Calu3 (cell line): ENCODE results near the gene MRPL55. TPM values are rescaled to one million over a fixed set of nuclear protein-coding genes. Genes with fewer than 3 reads are reported as not detected.

Experiments
- BruUV-seq: library from RNA; stranded (reverse); fragments of 400-500 nt; replicated peaks from 2 replicates; lab custom pipeline; 2021; lab: Mats Ljungman, UMichigan
- CTCF ChIA-PET: fragments of 300-600 bp; sonication (Branson Sonifier 250); formaldehyde crosslinking; loops from one replicate; lab custom pipeline; 2022; ENCODE audit warnings: antibody characterized with exemption; lab: Charles Lee
- DNase-seq: peaks from one replicate; pipeline ENCODE4 v3.0.0; 2022
- H3K27ac Mint-ChIP-seq: one replicate; pipeline ENCODE4 v1.8.0; 2022; ENCODE audit warnings: mixed read lengths; ENCODE audit not compliant: unreplicated experiment
- H3K27me3 Mint-ChIP-seq: one replicate; pipeline ENCODE4 v1.8.0; 2022; ENCODE audit warnings: mixed read lengths; ENCODE audit not compliant: unreplicated experiment
- H3K36me3 Mint-ChIP-seq: one replicate; pipeline ENCODE4 v1.8.0; 2022; ENCODE audit warnings: mild to moderate bottlenecking, moderate library complexity, mixed read lengths; ENCODE audit not compliant: insufficient read depth, unreplicated experiment
- H3K4me1 Mint-ChIP-seq: one replicate; pipeline ENCODE4 v1.8.0; 2022; ENCODE audit warnings: mild to moderate bottlenecking, low read depth, mixed read lengths; ENCODE audit not compliant: unreplicated experiment
- H3K4me3 Mint-ChIP-seq: one replicate; pipeline ENCODE4 v1.8.0; 2022; ENCODE audit warnings: mild to moderate bottlenecking, low read depth, moderate library complexity, mixed read lengths; ENCODE audit not compliant: unreplicated experiment
- H3K9me3 Mint-ChIP-seq: one replicate; pipeline ENCODE4 v1.8.0; 2022; ENCODE audit warnings: low read depth, mixed read lengths; ENCODE audit not compliant: unreplicated experiment
- CTCF ChIP-seq: fragments of 200-600 bp; IDR thresholded peaks from one replicate; pipeline ENCODE4 v1.8.0; 2022; ENCODE audit warnings: antibody characterized with exemption; ENCODE audit not compliant: unreplicated experiment
- intact Hi-C: fragments of 100-400 bp; cut with micrococcal nuclease; formaldehyde crosslinking; loops from one replicate; pipeline ENCODE4 v1.10.0; 2022; ENCODE audit not compliant: unreplicated experiment
- total RNA-seq: library from RNA; stranded (reverse); gene quantifications from 2 replicates; pipeline ENCODE4 v1.2.3, GENCODE V29; 2022

Gene MRPL55
- total RNA-seq, 1 experiment from 2014 or later: 72.3 TPM

- peak overlapping the region; percentile 97 for H3K27ac Mint-ChIP-seq
- H3K27me3 Mint-ChIP-seq: peaks cover 12% of the 10 kb centered on the region
- no peak for TF ChIP-seq CTCF
- no TSS peak for BruUV-seq
- DNase-seq: no peak
- CTCF ChIA-PET: interaction anchor here (0.9 to 1.6 kb wide), 5 partner anchors 8 to 85 kb away, joined by 3 to 7 read pairs (median 5); no protein-coding TSS in a partner anchor
- peaks cover 64% of the 10 kb centered on the region for H3K36me3 Mint-ChIP-seq
- peak overlapping the region; percentile 89 for H3K4me3 Mint-ChIP-seq
- intact Hi-C loops: no loop called here
- no peaks in the 10 kb centered on the region for H3K9me3 Mint-ChIP-seq
- peaks cover 38% of the 10 kb centered on the region for H3K4me1 Mint-ChIP-seq
Measured at GRCh38 chr1:228081578-228082213, 27.4 kb downstream of the MRPL55 start.

- no peaks in the 10 kb centered on the region for H3K9me3 Mint-ChIP-seq
- intact Hi-C loops: no loop called here
- H3K4me3 Mint-ChIP-seq: peak overlapping the region; percentile 89
- H3K27ac Mint-ChIP-seq: peak overlapping the region; percentile 97
- H3K27me3 Mint-ChIP-seq: peaks cover 18% of the 10 kb centered on the region
- CTCF ChIA-PET: interaction anchor here (1.6 kb wide), 2 partner anchors 77 to 82 kb away, joined by 6 to 7 read pairs; no protein-coding TSS in a partner anchor
- H3K36me3 Mint-ChIP-seq: peaks cover 59% of the 10 kb centered on the region
- no TSS peak for BruUV-seq
- peaks cover 32% of the 10 kb centered on the region for H3K4me1 Mint-ChIP-seq
- TF ChIP-seq CTCF: no peak
- no peak for DNase-seq
Measured at GRCh38 chr1:228081144-228081543, 28.0 kb downstream of the MRPL55 start.

- peaks cover 32% of the 10 kb centered on the region for H3K27me3 Mint-ChIP-seq
- peaks cover 18% of the 10 kb centered on the region for H3K4me1 Mint-ChIP-seq
- intact Hi-C loops: no loop called here
- no peaks in the 10 kb centered on the region for H3K9me3 Mint-ChIP-seq
- no peak overlapping the region for H3K4me3 Mint-ChIP-seq
- H3K27ac Mint-ChIP-seq: no peak overlapping the region
- no TSS peak for BruUV-seq
- TF ChIP-seq CTCF: no peak
- DNase-seq: no peak
- H3K36me3 Mint-ChIP-seq: peaks cover 44% of the 10 kb centered on the region
- CTCF ChIA-PET: no interaction called here
Measured at GRCh38 chr1:228079601-228080263, 29.4 kb downstream of the MRPL55 start.

GRCh38 chr1:228079013-228079412, 30.1 kb downstream of the MRPL55 start:
- CTCF ChIA-PET: no interaction called here
- Mint-ChIP-seq H3K27me3 (peaks cover 39% of the 10 kb centered on the region), H3K9me3 (no peaks in the 10 kb centered on the region), H3K27ac (no peak overlapping the region), H3K36me3 (peaks cover 43% of the 10 kb centered on the region), H3K4me3 (no peak overlapping the region), H3K4me1 (peaks cover 11% of the 10 kb centered on the region)
- TF ChIP-seq CTCF: no peak
- intact Hi-C loops: no loop called here
- no TSS peak for BruUV-seq
- no peak for DNase-seq
